Inferior parietal cortex (tissue), 1 donor: ENCODE results near the gene TRIOBP.

Experiments used
- DNase-seq: peaks from one replicate; pipeline ENCODE4 v3.0.0-alpha.2; 2016; ENCODE audit errors: extremely low spot score

The TRIOBP gene

GRCh38 chr22:37664249-37665101 is 32.4 kb upstream of the TRIOBP start:
- DNase-seq = peak; percentile 85

DNA sequence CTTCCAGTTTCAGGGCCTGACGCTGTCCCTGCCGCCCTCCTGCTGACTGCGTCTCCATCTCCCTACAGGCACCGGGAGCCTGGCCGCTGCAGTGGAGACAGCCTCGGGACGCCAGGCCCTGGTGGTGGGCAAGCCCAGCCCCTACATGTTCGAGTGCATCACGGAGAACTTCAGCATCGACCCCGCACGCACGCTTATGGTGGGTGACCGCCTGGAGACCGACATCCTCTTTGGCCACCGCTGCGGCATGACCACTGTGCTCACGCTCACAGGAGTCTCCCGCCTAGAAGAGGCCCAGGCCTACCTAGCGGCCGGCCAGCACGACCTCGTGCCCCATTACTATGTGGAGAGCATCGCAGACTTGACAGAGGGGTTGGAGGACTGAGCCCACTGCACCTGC is 31.4 kb upstream of the TRIOBP start:
- DNase-seq = no peak

GRCh38 chr22:37669586-37669985 is 27.3 kb upstream of the TRIOBP start:
- no peak for DNase-seq

DNA sequence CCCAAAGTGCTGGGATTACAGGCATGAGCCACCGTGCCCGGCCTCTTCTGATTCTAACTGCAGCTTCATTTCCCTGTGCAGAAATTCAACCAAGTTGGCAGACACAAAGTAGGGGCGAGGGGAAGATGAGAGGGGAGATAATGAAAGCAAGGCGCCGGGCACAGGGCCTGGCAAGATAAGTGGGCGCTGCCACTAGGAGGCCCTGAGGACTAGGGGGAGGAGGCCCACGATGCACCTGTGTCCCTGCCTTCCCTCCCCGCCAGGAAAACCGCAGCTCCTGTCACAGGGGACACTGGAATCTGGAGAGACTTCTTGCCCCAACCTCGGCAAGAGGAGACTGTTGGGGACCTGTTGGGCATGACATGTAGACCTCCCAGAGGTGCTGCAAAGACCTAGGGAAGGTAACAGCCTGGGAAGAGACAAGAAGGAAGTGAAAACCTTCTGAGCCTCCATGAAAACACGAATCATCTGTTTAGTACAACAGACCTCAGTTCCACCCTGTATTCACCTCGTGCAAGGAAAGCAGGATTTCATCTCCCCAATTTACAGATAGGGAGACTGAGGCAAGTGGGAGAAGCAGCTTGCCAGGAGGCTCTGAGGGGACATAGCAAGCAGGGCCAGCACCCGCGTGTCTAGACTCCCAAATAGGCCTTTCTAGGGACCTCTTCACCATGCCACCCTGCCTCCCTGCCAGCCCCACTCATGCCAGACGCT is 24.5 kb upstream of the TRIOBP start:
- DNase-seq = no peak

DNA sequence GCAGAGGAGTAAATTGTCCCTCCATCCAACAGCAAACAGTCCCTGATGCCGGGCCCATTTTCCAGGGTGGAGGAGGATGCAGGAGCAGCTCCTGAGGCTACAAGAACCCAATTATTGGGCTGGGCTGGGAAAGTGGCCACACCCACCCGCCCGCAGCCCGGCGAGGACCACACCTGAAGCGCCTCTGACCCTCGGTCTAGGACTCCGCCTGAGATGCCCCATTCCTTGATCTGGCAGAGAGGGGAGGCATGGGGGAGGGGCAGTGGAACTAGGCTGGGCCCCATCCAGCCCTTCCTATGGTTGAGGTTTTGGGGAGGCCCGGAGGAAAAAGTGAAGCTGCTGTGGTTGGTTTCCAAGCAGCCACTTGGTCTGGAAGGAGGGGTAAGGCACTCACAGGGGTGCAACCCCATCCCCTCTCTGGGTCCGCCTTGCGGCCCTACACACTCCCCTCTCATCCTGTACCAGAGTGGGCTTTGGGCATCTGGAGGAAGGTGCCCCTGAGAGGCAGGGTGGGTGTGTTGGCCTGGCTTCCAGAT is 23.9 kb upstream of the TRIOBP start:
- no peak for DNase-seq

DNA sequence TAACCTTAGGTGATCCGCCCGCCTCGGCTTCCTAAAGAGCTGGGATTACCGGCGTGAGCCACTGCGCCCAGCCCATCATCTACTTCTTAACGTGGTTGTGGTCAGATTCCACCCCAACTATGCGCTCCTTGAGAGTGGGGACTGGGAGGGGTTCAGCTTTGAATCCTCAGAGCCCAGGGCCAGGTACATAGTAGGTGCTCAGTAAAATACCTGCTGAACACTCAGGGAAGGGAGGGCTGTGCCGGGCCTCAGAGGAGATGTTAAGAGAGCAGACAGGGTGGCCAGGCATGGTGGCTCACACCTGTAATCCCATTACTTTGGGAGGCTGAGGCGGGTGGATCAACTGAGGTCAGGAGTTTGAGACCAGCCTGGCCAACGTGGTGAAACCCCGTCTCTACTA is 22.6 kb upstream of the TRIOBP start:
- no peak for DNase-seq

GRCh38 chr22:37674951-37675929 is 21.6 kb upstream of the TRIOBP start, which contains the start of gene LGALS1:
TSS of gene LGALS1 (plus strand) at chr22:37675636. CDS start at chr22:37675703, 67 bp downstream.
- DNase-seq = peak; percentile 64

GRCh38 chr22:37675930-37676735 is 20.7 kb upstream of the TRIOBP start:
- no peak for DNase-seq

DNA sequence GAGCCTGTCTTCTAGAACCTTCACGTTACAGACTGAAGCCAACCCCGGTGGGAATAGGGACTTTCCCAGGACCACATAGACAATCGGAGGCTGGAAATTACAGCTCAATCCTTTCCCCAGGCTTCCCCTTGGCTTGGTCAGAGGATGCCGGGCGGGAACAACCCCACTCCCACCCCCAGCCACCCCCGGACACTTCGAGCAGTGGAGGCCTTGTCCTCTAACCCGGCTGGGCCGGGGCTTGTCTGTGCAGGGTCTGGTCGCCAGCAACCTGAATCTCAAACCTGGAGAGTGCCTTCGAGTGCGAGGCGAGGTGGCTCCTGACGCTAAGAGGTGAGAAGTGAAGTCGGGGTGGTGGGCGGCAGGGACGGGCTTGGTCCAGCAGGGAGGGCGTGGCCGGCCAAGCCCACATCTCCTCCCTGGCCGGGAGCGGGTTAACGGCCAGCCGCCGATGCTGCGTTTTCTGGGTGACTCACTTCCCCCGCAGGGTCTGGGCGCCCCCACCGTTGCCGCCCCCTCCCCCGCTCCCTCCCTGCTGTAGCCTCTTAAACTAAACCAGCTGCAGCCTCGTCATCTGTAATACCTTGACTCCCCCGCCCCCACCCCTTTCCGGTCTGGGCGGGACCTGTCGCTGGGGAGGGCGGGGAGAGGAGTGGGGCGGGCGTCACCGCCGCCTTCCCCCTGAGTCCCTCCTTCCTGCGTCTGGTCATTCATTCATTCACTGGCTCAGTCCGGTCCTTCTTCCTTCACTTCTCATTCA is 19.9 kb upstream of the TRIOBP start:
- peak; percentile 51 for DNase-seq

DNA sequence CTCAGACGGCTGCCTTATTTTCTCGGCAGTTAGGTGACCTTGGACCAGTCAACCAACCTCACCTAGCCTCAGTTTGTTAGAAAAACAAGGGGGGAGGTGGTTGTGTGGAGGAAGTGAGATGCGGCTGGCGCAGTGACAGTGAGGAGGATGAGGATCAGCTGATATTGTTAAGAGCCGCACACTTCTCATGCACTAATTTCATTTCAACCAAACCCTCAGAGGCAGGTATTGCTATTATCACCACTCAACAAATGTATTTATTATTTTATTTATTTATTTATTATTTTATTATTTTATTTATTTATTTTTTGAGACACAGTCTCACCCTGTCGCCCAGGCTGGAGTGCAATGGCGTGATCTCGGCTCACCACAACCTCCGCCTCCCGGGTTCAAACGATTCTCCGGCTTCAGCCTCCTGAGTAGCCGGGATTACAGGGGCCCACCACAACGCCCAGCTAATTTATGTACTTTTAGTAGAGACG is 19.3 kb upstream of the TRIOBP start:
- DNase-seq = no peak

DNA sequence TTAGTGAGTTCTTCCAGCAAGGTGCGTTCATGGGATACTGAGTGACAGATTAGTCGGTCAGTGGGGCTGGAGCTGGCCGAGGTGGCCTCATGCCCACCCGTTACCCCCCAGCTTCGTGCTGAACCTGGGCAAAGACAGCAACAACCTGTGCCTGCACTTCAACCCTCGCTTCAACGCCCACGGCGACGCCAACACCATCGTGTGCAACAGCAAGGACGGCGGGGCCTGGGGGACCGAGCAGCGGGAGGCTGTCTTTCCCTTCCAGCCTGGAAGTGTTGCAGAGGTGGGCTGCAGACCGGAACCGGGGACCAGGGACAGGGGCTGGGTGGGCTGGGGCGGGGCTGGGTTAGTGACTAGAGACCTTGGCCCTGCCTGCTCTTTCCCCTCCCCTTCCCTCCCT is 18.5 kb upstream of the TRIOBP start:
- DNase-seq = no peak

GRCh38 chr22:37679670-37680069 is 17.2 kb upstream of the TRIOBP start:
- DNase-seq = no peak

DNA sequence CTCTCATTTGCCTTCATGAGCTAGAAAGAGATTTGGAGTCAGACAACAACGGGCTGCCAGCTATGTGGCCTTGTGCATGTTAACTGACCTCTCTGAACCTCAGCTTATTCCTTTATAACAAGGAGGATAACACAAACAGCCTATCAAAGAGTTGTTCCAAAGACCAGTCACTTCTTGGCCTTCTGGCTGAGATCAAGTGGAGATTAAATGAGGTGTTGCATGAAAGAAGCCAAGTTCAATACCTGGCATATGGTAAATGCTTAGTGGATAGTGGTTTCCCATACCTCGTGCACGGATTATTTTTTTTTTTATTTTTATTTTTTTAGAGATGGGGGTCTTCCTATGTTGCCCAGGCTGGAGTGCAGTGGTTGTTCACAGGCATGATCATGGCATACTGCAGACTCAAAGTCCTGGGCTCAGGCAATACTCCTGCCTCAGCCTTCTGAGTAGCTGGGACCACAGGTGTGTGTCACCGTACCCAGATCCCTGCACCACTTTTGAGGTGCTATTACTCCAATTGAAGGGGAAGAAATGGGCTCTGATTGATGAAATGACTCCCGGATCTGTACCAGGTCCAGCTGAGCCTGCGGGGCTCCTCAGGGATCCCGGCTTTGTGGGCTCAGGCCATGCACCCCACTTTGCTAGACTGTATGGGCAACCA is 16.5 kb upstream of the TRIOBP start:
- DNase-seq = no peak

- no peak for DNase-seq
These were observed 15.8 kb upstream of the TRIOBP start for GRCh38 chr22:37681001-37681424.

DNA sequence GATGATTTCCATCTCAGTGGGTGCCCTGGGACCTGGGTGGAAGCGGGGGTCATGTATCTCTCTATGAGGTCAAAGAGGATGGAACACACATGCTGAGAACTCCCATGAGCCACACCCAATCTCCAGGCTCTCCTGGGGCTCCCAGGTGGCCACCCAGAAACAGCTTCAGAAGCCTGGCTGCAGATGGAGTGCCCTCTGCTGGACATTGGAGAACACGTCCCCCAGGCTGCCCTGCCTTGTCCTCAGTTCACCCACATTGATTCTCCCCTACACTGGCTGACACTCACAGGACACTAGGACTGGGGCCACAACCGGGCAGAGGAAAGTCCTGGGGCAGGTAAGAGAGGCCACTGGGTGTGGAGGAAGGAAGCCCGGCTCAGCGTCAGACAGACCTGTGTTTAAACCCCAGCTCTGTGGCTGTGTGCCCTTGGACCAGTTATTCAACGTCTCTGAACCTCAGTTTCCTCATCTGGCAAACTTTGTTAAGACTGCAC is 15.2 kb upstream of the TRIOBP start:
- DNase-seq = peak; percentile 73

DNA sequence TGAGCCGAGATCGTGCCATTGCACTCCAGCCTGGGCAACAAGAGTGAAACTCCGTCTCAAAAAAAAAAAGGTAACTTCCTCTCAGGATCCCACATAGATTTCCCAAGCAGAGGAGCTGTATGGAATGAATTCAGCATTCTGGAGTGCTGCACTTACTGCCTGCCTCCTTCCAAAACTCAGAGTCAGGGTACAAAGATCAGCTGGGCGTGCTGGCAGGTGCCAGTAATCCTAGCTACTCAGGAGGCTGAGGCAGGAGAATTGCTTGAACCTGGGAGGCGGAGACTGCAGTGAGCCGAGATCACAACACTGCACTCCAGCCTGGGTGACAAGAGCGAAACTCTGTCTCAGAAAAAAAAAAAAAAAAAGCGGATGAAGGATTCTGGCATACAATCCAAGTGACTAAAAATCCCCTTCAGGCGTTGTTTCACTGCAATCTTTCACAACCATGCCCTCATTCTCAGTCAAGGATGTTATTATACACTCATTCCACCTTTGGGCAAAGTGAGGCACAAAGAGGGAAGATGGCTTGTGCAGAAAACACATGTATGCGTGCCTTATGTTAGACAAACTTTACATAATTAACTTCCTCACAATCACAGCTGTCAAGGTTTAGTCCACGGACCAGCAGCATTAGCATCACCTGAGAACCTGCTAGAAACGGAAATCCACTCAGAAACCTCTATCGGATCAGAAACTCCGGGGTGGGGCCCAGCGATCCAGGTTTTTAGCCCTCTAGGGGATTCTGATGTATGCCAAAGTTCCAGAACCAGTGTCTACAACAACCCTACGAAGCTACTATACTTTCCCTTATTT is 11.8 kb upstream of the TRIOBP start:
- DNase-seq = no peak

DNA sequence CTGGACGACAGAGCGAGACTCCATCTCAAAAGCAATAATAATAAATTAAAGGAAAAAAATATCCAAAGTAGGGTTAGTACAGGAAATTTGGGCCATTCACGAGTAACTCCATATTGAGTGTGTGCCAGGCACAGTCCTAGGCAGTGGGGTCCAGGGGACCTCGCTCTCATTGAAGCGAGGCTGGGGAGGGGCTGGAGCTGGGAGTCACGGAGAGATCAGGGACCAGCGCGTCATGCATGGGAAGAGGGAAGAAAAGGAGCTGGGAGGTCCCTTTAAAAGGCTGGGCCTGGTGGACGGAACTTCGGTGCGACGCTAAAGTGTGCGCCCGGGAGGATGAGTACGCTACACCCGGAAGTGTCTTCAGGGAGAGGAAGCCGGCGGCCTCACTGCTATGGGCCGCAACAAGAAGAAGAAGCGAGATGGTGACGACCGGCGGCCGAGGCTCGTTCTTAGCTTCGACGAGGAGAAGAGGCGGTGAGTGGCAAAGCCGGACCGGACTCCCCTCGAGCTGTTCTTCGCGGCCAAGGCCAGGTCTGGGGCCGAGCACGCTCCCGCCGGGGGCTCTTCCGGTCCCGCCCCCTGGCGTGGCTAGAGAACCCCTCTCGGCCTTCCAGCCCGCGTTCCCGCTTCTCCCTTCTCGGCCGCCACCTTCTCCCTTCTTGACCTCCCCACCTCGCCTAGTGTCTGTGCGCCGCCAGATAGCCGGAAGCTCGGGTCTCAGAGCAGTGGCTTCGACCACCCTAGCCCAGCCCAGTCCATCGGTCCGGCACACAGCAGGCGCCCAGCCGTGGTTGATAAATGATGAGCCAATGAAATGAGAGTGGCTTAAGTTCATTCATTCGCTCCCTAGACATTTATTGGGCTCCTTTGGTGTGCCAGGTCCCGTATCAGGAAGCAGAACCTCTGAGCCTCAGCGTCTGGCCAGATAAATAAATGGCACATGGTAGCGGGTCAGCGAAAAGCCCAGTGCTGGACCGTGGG is 10.6 kb upstream of the TRIOBP start, which contains the start of gene NOL12:
Gene NOL12 (plus strand): TSS at position 342 of the 981 bp plus-strand sequence. CDS start 50 bp downstream, at position 392.
- DNase-seq = peak; percentile 93
